Measurements from ENCODE around the gene ZNF300. TPM values are rescaled to one million over a fixed set of nuclear protein-coding genes. Genes with fewer than 3 reads are reported as not detected.
A peak's percentile ranks its signal among the peaks of the same experiment; 100 is the strongest.

Gene ZNF300
- total and polyA plus RNA-seq, 2 of the 13 experiments (the other 11 are each of a cell fraction or from before 2014, with no cell fraction given): 2.7 to 6.8 TPM

GRCh38 chr5:150904479-150905311, at the start of gene ZNF300 (continued):
- peak; percentile 78; the same call in 1 of the 2 replicates for TF ChIP-seq KDM5B (CRISPR knock-in tag; IDR thresholded peaks at IDR 0.05; ENCODE audit: borderline replicate concordance)
- TF ChIP-seq DMTF1 (CRISPR knock-in tag; IDR thresholded peaks at IDR 0.05): no peak
- 0 out of 2 replicates have a peak, but pooled peaks have one; percentile 44 for TF ChIP-seq ELF4 (CRISPR knock-in tag; IDR thresholded peaks at IDR 0.05; ENCODE audit: borderline replicate concordance)
- TF ChIP-seq MYNN (CRISPR knock-in tag; IDR thresholded peaks at IDR 0.05; ENCODE audit: low read depth): no peak
- 0 out of 2 replicates have a peak, but pooled peaks have one; percentile 46 for TF ChIP-seq RFXAP (CRISPR knock-in tag; IDR thresholded peaks at IDR 0.05; ENCODE audit: borderline replicate concordance)
- peak; percentile 54 for TF ChIP-seq RXRA (CRISPR knock-in tag; IDR thresholded peaks at IDR 0.05)
- TF ChIP-seq U2AF2 (IDR thresholded peaks at IDR 0.05; ENCODE audit: low read depth, low read length): no peak
- no peak; the same call in 1 of the 2 replicates for TF ChIP-seq ZNF160 (CRISPR knock-in tag; IDR thresholded peaks at IDR 0.05)
- no peak; the same call in 1 of the 2 replicates for TF ChIP-seq TMF1 (CRISPR knock-in tag; IDR thresholded peaks at IDR 0.05; ENCODE audit: low read depth)
- no peak for TF ChIP-seq ZBTB42 (CRISPR knock-in tag; IDR thresholded peaks at IDR 0.05)
- no peak; a peak in 1 of 4 replicates for TF ChIP-seq REST (IDR thresholded peaks at IDR 0.05; ENCODE audit: borderline replicate concordance in 1 of 2, low read depth in 1 of 2, low read length in 2 of 2)
- TF ChIP-seq ZNF143 (CRISPR knock-in tag; IDR thresholded peaks at IDR 0.05): no peak; the same call in 1 of the 2 replicates
- peak; percentile 76; the same call in 1 of the 2 replicates for TF ChIP-seq ZC3H13 (CRISPR knock-in tag; IDR thresholded peaks at IDR 0.05)
- peak; percentile 97 for TF ChIP-seq EHMT2 (IDR thresholded peaks at IDR 0.05; ENCODE audit: borderline replicate concordance, low read depth, low read length)
- no peak for TF ChIP-seq MTA3 (CRISPR knock-in tag; IDR thresholded peaks at IDR 0.05)
- TF ChIP-seq RORA (CRISPR knock-in tag; IDR thresholded peaks at IDR 0.05): no peak
- TF ChIP-seq AHR (CRISPR knock-in tag; IDR thresholded peaks at IDR 0.05): no peak; the same call in none of the 2 replicates
- no peak; the same call in 1 of the 2 replicates for TF ChIP-seq ZNF737 (CRISPR knock-in tag; IDR thresholded peaks at IDR 0.05; ENCODE audit: borderline replicate concordance)
- TF ChIP-seq HHEX (CRISPR knock-in tag; IDR thresholded peaks at IDR 0.05): no peak
- TF ChIP-seq CBX5 (CRISPR knock-in tag; IDR thresholded peaks at IDR 0.05; ENCODE audit: borderline replicate concordance): no peak
- peak; percentile 84; the same call in 1 of the 2 replicates for TF ChIP-seq WIZ (CRISPR knock-in tag; IDR thresholded peaks at IDR 0.05)
